ENCODE measurements around the gene REXO1. TPM values are rescaled to one million over a fixed set of nuclear protein-coding genes. Genes with fewer than 3 reads are reported as not detected.

Gene REXO1
- total and polyA plus RNA-seq, 9 of the 15 experiments (the other 6 are each of a cell fraction or from before 2014, with no cell fraction given) = 0.04 to 63.3 (median 15.8) TPM

DNA sequence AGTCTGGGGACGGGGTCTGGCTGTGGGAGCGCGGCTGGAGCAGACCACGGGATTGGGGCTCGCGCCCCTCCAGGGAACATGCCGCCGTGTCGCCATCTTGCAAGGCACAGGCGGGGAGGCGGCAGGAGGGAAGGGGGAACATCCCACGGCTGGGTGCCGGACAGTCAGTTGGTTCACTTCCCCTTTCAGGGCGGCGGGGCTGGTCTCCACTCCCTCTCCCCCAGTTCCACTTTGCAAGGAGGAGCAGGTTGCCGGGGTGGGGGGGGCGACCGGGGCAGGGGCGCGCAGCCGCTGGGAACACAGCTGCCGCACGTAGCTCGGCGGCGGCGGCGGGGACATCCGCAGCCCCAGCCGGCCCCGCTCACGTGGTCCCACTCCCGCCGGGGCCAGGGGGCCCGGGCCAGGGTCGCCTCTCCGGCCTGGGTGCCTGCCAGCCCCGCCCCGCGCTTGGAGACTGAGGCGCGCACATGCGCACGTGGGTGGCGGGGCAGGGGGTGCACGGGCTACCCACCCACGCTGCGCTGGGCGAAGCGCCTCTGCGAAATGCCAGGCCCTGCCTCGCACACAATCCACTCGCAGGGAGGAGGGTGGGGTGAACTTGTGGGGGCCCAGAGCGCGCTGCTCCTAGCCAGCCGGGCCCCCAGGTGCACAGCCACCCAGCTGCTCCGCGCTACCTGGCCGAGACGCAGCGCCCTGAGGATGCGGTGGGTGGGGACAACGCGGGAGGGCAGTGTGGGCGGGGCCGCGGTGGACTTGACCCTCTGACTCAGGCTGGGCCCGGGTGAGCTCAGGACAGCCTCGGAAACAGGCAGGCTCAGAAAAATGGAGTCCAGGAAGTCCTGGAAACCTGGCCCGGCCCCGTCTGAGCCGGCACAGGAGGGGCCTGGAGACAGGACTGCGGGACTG lies 8.7 kb upstream of the REXO1 start (continued):
- TF ChIP-seq, protein P1, sequence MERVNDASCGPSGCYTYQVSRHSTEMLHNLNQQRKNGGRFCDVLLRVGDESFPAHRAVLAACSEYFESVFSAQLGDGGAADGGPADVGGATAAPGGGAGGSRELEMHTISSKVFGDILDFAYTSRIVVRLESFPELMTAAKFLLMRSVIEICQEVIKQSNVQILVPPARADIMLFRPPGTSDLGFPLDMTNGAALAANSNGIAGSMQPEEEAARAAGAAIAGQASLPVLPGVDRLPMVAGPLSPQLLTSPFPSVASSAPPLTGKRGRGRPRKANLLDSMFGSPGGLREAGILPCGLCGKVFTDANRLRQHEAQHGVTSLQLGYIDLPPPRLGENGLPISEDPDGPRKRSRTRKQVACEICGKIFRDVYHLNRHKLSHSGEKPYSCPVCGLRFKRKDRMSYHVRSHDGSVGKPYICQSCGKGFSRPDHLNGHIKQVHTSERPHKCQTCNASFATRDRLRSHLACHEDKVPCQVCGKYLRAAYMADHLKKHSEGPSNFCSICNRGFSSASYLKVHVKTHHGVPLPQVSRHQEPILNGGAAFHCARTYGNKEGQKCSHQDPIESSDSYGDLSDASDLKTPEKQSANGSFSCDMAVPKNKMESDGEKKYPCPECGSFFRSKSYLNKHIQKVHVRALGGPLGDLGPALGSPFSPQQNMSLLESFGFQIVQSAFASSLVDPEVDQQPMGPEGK (CRISPR knock-in tag; IDR thresholded peaks at IDR 0.05; ENCODE audit: borderline replicate concordance) = no peak
- TF ChIP-seq CCNT2 (IDR thresholded peaks at IDR 0.05; ENCODE audit: borderline replicate concordance, extremely low read depth, insufficient read length, low read depth, low read length) (peak; percentile 79), MYC (IDR thresholded peaks at IDR 0.05; ENCODE audit: low read depth, low read length) (peak; percentile 73), MYC (CRISPR knock-in tag; IDR thresholded peaks at IDR 0.05; ENCODE audit: borderline replicate concordance, low read depth) (no peak; the same call in 1 of the 2 replicates), ZFX (CRISPR knock-in tag; IDR thresholded peaks at IDR 0.05) (peak; percentile 37; the same call in 1 of the 2 replicates), POLR2G (IDR thresholded peaks at IDR 0.05; ENCODE audit: low read depth, low read length) (peak; percentile 79), NR2C2 (CRISPR knock-in tag; IDR thresholded peaks at IDR 0.05) (peak; percentile 69; the same call in 1 of the 2 replicates), NR2C2 (tag; IDR thresholded peaks at IDR 0.05) (peak; percentile 91), SAP30 (IDR thresholded peaks at IDR 0.05; ENCODE audit: borderline replicate concordance, insufficient read depth, low read depth, low read length, poor library complexity, severe bottlenecking) (peak; percentile 76), NCOR1 (IDR thresholded peaks at IDR 0.05) (peak; percentile 45; the same call in 1 of the 2 replicates), NFIC (IDR thresholded peaks at IDR 0.05) (peak; percentile 24), KLF1 (tag; IDR thresholded peaks at IDR 0.05) (peak; percentile 56; the same call in 1 of the 2 replicates), ZBTB7A (IDR thresholded peaks at IDR 0.05; ENCODE audit: borderline replicate concordance, control insufficient read depth, low read depth, low read length) (peak; percentile 72), RBM14 (IDR thresholded peaks at IDR 0.05; ENCODE audit: borderline replicate concordance, insufficient read depth, low read depth, low read length) (no peak), ATF7 (IDR thresholded peaks at IDR 0.05) (peak; percentile 60), MYNN (IDR thresholded peaks at IDR 0.05) (peak; percentile 29; the same call in 1 of the 2 replicates), MYNN (CRISPR knock-in tag; IDR thresholded peaks at IDR 0.05) (no peak), HMGN3 (IDR thresholded peaks at IDR 0.05; ENCODE audit: borderline replicate concordance, extremely low read depth, insufficient read length, low read depth, low read length) (peak; percentile 92)
- TF ChIP-seq, protein P2, sequence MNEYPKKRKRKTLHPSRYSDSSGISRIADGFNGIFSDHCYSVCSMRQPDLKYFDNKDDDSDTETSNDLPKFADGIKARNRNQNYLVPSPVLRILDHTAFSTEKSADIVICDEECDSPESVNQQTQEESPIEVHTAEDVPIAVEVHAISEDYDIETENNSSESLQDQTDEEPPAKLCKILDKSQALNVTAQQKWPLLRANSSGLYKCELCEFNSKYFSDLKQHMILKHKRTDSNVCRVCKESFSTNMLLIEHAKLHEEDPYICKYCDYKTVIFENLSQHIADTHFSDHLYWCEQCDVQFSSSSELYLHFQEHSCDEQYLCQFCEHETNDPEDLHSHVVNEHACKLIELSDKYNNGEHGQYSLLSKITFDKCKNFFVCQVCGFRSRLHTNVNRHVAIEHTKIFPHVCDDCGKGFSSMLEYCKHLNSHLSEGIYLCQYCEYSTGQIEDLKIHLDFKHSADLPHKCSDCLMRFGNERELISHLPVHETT (CRISPR knock-in tag; conservative IDR thresholded peaks at IDR 0.05 in 1 of 2, IDR thresholded peaks at IDR 0.05 in 1 of 2) = peak in 1 of 2 experiments; percentile 69; a peak in 1 of 4 replicates
- TF ChIP-seq, protein P3, sequence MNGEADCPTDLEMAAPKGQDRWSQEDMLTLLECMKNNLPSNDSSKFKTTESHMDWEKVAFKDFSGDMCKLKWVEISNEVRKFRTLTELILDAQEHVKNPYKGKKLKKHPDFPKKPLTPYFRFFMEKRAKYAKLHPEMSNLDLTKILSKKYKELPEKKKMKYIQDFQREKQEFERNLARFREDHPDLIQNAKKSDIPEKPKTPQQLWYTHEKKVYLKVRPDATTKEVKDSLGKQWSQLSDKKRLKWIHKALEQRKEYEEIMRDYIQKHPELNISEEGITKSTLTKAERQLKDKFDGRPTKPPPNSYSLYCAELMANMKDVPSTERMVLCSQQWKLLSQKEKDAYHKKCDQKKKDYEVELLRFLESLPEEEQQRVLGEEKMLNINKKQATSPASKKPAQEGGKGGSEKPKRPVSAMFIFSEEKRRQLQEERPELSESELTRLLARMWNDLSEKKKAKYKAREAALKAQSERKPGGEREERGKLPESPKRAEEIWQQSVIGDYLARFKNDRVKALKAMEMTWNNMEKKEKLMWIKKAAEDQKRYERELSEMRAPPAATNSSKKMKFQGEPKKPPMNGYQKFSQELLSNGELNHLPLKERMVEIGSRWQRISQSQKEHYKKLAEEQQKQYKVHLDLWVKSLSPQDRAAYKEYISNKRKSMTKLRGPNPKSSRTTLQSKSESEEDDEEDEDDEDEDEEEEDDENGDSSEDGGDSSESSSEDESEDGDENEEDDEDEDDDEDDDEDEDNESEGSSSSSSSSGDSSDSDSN (IDR thresholded peaks at IDR 0.05; ENCODE audit: borderline replicate concordance in 1 of 2, low read depth in 2 of 2, low read length in 2 of 2) = peak; percentile 60 to 74; a peak in 1 of 4 replicates

Data from K562 (cell line).